HepG2 (cell line): Measurements from ENCODE around the gene FAM171A2. TPM values are rescaled to one million over a fixed set of nuclear protein-coding genes. Genes with fewer than 3 reads are reported as not detected.

Source experiments
- EEA1 ChIP-seq: sonication (generic); formaldehyde crosslinking; IDR thresholded peaks from 2 replicates; pipeline ENCODE4 v1.5.1; 2020; ENCODE audit warnings: mild to moderate bottlenecking, missing genetic modification reagents, borderline replicate concordance
- GZF1 ChIP-seq: sonication (generic); formaldehyde crosslinking; IDR thresholded peaks from 2 replicates; pipeline ENCODE4 v1.5.1; 2020; ENCODE audit warnings: mild to moderate bottlenecking, missing genetic modification reagents
- KAT7 ChIP-seq: IDR thresholded peaks from 2 replicates; pipeline ENCODE4 v1.6.1; 2018; ENCODE audit warnings: borderline replicate concordance, missing compliant biosample characterization
- KLF11 ChIP-seq: IDR thresholded peaks from 2 replicates; pipeline ENCODE4 v1.6.1; 2016; ENCODE audit warnings: missing compliant biosample characterization
- MTA1 ChIP-seq: sonication (generic); formaldehyde crosslinking; IDR thresholded peaks from 2 replicates; pipeline ENCODE4 v1.4.0; 2020; ENCODE audit warnings: missing genetic modification reagents, mild to moderate bottlenecking, borderline replicate concordance
- MYC ChIP-seq: sonication (generic); formaldehyde crosslinking; IDR thresholded peaks from 2 replicates; pipeline ENCODE4 v1.9.0; 2021; ENCODE audit warnings: missing genetic modification reagents, borderline replicate concordance
- NCOA1 ChIP-seq: sonication (generic); formaldehyde crosslinking; IDR thresholded peaks from 2 replicates; pipeline ENCODE4 v1.9.0; 2021; ENCODE audit warnings: missing genetic modification reagents
- NR1H2 ChIP-seq: sonication (generic); formaldehyde crosslinking; IDR thresholded peaks from 2 replicates; pipeline ENCODE4 v1.8.1; 2022; ENCODE audit warnings: low read depth, missing genetic modification reagents, borderline replicate concordance
- SCMH1 ChIP-seq: sonication (generic); formaldehyde crosslinking; IDR thresholded peaks from 2 replicates; pipeline ENCODE4 v1.9.0; 2021; ENCODE audit warnings: missing genetic modification reagents, mild to moderate bottlenecking, borderline replicate concordance
- TAF1 ChIP-seq: sonication (generic); formaldehyde crosslinking; IDR thresholded peaks from 2 replicates; pipeline ENCODE4 v1.4.0; 2020; ENCODE audit warnings: missing genetic modification reagents
- YEATS2 ChIP-seq: sonication (generic); formaldehyde crosslinking; IDR thresholded peaks from 2 replicates; pipeline ENCODE4 v1.4.0; 2020; ENCODE audit warnings: missing genetic modification reagents, borderline replicate concordance
- ZBTB21 ChIP-seq: sonication (generic); formaldehyde crosslinking; IDR thresholded peaks from 2 replicates; pipeline ENCODE4 v1.4.0; 2020; ENCODE audit warnings: missing genetic modification reagents
- ZMAT3 ChIP-seq: sonication (generic); formaldehyde crosslinking; conservative IDR thresholded peaks from 2 replicates; pipeline ENCODE4 v1.7.0; 2021; ENCODE audit warnings: missing genetic modification reagents
- ZNF331 ChIP-seq: sonication (generic); formaldehyde crosslinking; IDR thresholded peaks from 2 replicates; pipeline ENCODE4 v1.4.0; 2020; ENCODE audit warnings: missing genetic modification reagents
- ZNF644 ChIP-seq: IDR thresholded peaks from 2 replicates; pipeline ENCODE4 v1.6.1; 2016; ENCODE audit warnings: low read depth
- ZNF839 ChIP-seq: sonication (generic); formaldehyde crosslinking; IDR thresholded peaks from 2 replicates; pipeline ENCODE4 v1.4.0; 2020; ENCODE audit warnings: missing genetic modification reagents, mild to moderate bottlenecking, borderline replicate concordance
- polyA plus RNA-seq, 8 experiments: library from polyadenylated mRNA; depleted of rRNA in 3 of 8; stranded (reverse) in 7 of 8; unstranded in 1 of 8; fragments of >200 nt; fragmentation: Illumina TruSeq in 4 of 8; extraction: Trizol in 4 of 8; gene quantifications; 2 replicates each; pipeline versions ENCODE4 v1.2.1 to v1.2.3, GENCODE V29; 2011 to 2016; ENCODE audit warnings: low read depth in 4 of 8, missing spikeins in 1 of 8, mixed read lengths in 1 of 8; ENCODE audit not compliant: insufficient read depth in 1 of 8
- total RNA-seq, 5 experiments: library from RNA; depleted of rRNA; stranded (reverse); fragments of >200 nt; fragmentation: Illumina TruSeq; extraction: Trizol; gene quantifications; 2 replicates each; pipeline ENCODE4 v1.2.3, GENCODE V29; 2016; ENCODE audit warnings: low read depth in 1 of 5
- TF ChIP-seq, protein P1 (sequence below), 2 experiments: fragments of 450-650 bp in 1 of 2; sonication (generic) in 1 of 2; formaldehyde crosslinking; IDR thresholded peaks; 2 replicates each; pipeline versions ENCODE4 v1.5.0 to v1.8.0; 2020 to 2022; ENCODE audit warnings: mild to moderate bottlenecking in 1 of 2, missing genetic modification reagents in 1 of 2
- TF ChIP-seq, protein P2 (sequence below): IDR thresholded peaks from 2 replicates; pipeline ENCODE4 v1.6.1; 2016; ENCODE audit warnings: mild to moderate bottlenecking
- TF ChIP-seq, protein P3 (sequence below): sonication (generic); formaldehyde crosslinking; IDR thresholded peaks from 2 replicates; pipeline ENCODE4 v1.5.0; 2020; ENCODE audit warnings: missing genetic modification reagents
- TF ChIP-seq, protein P4 (sequence below): IDR thresholded peaks from 2 replicates; pipeline ENCODE4 v1.6.1; 2016; ENCODE audit warnings: missing compliant biosample characterization, missing genetic modification reagents, borderline replicate concordance
- TF ChIP-seq, protein P5 (sequence below): fragments of 450-650 bp; IDR thresholded peaks from 2 replicates; pipeline ENCODE4 v1.6.1; 2017; ENCODE audit warnings: mild to moderate bottlenecking
- TF ChIP-seq, protein P6 (sequence below): sonication (generic); formaldehyde crosslinking; IDR thresholded peaks from 2 replicates; pipeline ENCODE4 v1.5.1; 2020; ENCODE audit warnings: missing genetic modification reagents, mild to moderate bottlenecking, borderline replicate concordance

Gene FAM171A2
- total and polyA plus RNA-seq, 2 of the 13 experiments (the other 11 are each of a cell fraction or from before 2014, with no cell fraction given): 1.8 to 3.6 TPM

DNA sequence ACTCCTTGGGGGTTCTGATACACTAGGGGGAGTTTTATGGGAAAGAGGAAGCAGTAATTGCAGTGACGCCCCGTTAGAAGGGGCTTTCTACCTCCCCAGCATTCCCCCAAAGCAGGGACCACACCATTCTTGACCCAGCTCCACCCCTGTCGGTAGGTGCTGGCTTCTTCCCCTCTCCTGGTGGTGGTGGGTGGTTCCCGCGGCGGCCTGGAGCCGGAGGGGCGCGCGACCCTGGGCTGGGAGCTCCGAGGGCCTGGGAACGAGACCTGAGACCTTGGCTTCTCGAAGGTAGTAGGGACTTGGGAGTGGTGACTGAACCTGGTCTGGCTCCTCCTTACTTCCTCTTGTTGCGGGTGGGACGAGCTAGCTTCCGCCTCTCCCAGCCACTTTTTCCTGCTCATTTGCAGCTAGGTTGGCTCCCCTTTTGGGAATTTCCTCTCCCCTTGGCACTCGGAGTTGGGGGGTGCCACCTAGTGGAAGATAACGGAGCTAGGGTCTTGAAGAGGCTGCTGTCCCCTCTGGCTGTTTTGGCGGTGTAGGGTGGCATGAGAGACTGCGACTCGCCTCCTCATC lies 18.1 kb downstream of the FAM171A2 start (continued):
- TF ChIP-seq, protein P1, sequence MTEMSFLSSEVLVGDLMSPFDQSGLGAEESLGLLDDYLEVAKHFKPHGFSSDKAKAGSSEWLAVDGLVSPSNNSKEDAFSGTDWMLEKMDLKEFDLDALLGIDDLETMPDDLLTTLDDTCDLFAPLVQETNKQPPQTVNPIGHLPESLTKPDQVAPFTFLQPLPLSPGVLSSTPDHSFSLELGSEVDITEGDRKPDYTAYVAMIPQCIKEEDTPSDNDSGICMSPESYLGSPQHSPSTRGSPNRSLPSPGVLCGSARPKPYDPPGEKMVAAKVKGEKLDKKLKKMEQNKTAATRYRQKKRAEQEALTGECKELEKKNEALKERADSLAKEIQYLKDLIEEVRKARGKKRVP (CRISPR knock-in tag; IDR thresholded peaks at IDR 0.05): 0 out of 4 replicates have a peak, but pooled peaks of 1 of the 2 experiments have one; percentile 8
- TF ChIP-seq, protein P2, sequence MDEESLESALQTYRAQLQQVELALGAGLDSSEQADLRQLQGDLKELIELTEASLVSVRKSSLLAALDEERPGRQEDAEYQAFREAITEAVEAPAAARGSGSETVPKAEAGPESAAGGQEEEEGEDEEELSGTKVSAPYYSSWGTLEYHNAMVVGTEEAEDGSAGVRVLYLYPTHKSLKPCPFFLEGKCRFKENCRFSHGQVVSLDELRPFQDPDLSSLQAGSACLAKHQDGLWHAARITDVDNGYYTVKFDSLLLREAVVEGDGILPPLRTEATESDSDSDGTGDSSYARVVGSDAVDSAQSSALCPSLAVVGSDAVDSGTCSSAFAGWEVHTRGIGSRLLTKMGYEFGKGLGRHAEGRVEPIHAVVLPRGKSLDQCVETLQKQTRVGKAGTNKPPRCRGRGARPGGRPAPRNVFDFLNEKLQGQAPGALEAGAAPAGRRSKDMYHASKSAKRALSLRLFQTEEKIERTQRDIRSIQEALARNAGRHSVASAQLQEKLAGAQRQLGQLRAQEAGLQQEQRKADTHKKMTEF (CRISPR knock-in tag): no peak
- TF ChIP-seq SCMH1 (no peak), YEATS2 (no peak), EEA1 (CRISPR knock-in tag) (no peak), KAT7 (CRISPR knock-in tag) (no peak; the same call in 1 of the 2 replicates), ZMAT3 (CRISPR knock-in tag) (no peak), MYC (CRISPR knock-in tag) (no peak; the same call in 1 of the 2 replicates), NR1H2 (CRISPR knock-in tag) (no peak; the same call in 1 of the 2 replicates), ZNF839 (0 out of 2 replicates have a peak, but pooled peaks have one; percentile 78), ZNF331 (CRISPR knock-in tag) (0 out of 2 replicates have a peak, but pooled peaks have one; percentile 16), TAF1 (peak; percentile 27), NCOA1 (CRISPR knock-in tag) (no peak), KLF11 (CRISPR knock-in tag) (no peak), MTA1 (CRISPR knock-in tag) (no peak; the same call in 1 of the 2 replicates), ZNF644 (CRISPR knock-in tag) (no peak), ZBTB21 (CRISPR knock-in tag) (no peak; the same call in 1 of the 2 replicates), GZF1 (CRISPR knock-in tag) (no peak)
- TF ChIP-seq, protein P3, sequence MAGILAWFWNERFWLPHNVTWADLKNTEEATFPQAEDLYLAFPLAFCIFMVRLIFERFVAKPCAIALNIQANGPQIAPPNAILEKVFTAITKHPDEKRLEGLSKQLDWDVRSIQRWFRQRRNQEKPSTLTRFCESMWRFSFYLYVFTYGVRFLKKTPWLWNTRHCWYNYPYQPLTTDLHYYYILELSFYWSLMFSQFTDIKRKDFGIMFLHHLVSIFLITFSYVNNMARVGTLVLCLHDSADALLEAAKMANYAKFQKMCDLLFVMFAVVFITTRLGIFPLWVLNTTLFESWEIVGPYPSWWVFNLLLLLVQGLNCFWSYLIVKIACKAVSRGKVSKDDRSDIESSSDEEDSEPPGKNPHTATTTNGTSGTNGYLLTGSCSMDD (CRISPR knock-in tag): no peak
- TF ChIP-seq, protein P4, sequence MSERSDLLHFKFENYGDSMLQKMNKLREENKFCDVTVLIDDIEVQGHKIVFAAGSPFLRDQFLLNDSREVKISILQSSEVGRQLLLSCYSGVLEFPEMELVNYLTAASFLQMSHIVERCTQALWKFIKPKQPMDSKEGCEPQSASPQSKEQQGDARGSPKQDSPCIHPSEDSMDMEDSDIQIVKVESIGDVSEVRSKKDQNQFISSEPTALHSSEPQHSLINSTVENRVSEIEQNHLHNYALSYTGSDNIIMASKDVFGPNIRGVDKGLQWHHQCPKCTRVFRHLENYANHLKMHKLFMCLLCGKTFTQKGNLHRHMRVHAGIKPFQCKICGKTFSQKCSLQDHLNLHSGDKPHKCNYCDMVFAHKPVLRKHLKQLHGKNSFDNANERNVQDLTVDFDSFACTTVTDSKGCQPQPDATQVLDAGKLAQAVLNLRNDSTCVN: no peak; the same call in 1 of the 2 replicates
- TF ChIP-seq, protein P5, sequence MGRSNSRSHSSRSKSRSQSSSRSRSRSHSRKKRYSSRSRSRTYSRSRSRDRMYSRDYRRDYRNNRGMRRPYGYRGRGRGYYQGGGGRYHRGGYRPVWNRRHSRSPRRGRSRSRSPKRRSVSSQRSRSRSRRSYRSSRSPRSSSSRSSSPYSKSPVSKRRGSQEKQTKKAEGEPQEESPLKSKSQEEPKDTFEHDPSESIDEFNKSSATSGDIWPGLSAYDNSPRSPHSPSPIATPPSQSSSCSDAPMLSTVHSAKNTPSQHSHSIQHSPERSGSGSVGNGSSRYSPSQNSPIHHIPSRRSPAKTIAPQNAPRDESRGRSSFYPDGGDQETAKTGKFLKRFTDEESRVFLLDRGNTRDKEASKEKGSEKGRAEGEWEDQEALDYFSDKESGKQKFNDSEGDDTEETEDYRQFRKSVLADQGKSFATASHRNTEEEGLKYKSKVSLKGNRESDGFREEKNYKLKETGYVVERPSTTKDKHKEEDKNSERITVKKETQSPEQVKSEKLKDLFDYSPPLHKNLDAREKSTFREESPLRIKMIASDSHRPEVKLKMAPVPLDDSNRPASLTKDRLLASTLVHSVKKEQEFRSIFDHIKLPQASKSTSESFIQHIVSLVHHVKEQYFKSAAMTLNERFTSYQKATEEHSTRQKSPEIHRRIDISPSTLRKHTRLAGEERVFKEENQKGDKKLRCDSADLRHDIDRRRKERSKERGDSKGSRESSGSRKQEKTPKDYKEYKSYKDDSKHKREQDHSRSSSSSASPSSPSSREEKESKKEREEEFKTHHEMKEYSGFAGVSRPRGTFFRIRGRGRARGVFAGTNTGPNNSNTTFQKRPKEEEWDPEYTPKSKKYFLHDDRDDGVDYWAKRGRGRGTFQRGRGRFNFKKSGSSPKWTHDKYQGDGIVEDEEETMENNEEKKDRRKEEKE: no peak
- TF ChIP-seq, protein P6, sequence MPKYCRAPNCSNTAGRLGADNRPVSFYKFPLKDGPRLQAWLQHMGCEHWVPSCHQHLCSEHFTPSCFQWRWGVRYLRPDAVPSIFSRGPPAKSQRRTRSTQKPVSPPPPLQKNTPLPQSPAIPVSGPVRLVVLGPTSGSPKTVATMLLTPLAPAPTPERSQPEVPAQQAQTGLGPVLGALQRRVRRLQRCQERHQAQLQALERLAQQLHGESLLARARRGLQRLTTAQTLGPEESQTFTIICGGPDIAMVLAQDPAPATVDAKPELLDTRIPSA (CRISPR knock-in tag): no peak; the same call in 1 of the 2 replicates
